Astrocyte (in vitro differentiated cells and primary cell): ENCODE results near the gene TIMM29.

ENCODE experiments used
- CTCF ChIP-seq: IDR thresholded peaks from 2 replicates; pipeline ENCODE4 v1.5.1; 2011; ENCODE audit warnings: low read depth, mild to moderate bottlenecking, inconsistent platforms, low read length, moderate library complexity; ENCODE audit not compliant: insufficient read depth
- EZH2 ChIP-seq: IDR thresholded peaks from 2 replicates; pipeline ENCODE4 v1.6.1; 2012; ENCODE audit warnings: mild to moderate bottlenecking, low read length, inconsistent platforms; ENCODE audit not compliant: insufficient read depth

DNA sequence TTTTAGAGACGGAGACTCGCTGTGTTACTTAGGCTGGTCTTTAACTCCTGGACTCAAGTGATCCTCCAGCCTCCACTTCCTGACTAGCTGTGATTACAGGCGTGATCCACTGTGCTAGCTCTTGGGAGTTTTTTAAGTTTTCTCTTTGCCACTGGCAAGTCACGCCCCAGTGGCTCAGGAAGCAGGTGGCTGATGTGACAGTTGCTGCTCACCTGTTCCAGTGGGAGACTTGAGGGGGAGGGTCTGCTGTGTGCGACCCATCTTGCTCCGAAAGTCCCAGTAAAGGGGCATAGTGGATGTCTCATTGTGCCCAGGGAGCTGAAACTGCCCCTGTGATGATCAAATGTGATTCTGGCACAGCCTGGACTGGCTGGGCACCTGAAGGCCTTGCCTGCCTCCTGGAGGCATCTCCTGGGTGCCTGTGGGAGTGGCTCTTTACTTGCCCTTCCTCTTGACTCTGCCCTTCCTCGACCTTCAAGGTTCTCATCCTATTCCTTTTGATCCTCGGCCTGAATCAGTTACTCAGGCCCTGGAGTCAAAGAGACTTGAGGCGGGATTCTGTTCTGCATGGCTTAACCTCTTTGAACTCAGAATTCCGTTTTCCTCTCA is 40.0 kb downstream of the TIMM29 start:
- TF ChIP-seq CTCF (no peak), EZH2 (no peak)
